Adrenal gland (tissue), 5 donors: Measurements from ENCODE around the gene DHODH.

Experiments used
- POLR2A ChIP-seq, 2 donors: fragments of 450-650 bp; IDR thresholded peaks; one replicate each; pipeline ENCODE4 v1.6.1; 2017; ENCODE audit warnings: antibody characterized with exemption in 2 of 2, mild to moderate bottlenecking in 2 of 2, moderate library complexity in 1 of 2
- TF ChIP-seq, protein P1 (sequence below), 6 experiments: fragments of 450-650 bp in 4 of 6; fragments of 200-600 bp in 2 of 6; sonication (generic) in 1 of 6; IDR thresholded peaks; 1 replicate in 5 of 6; 2 replicates in 1 of 6; pipeline versions ENCODE4 v1.5.1 to v1.8.0; 2016 to 2021; ENCODE audit warnings: antibody characterized with exemption in 6 of 6, mild to moderate bottlenecking in 2 of 6, moderate library complexity in 1 of 6
- donor health status: DM: no; HTN: no; CAD: no.

- TF ChIP-seq, protein P1, sequence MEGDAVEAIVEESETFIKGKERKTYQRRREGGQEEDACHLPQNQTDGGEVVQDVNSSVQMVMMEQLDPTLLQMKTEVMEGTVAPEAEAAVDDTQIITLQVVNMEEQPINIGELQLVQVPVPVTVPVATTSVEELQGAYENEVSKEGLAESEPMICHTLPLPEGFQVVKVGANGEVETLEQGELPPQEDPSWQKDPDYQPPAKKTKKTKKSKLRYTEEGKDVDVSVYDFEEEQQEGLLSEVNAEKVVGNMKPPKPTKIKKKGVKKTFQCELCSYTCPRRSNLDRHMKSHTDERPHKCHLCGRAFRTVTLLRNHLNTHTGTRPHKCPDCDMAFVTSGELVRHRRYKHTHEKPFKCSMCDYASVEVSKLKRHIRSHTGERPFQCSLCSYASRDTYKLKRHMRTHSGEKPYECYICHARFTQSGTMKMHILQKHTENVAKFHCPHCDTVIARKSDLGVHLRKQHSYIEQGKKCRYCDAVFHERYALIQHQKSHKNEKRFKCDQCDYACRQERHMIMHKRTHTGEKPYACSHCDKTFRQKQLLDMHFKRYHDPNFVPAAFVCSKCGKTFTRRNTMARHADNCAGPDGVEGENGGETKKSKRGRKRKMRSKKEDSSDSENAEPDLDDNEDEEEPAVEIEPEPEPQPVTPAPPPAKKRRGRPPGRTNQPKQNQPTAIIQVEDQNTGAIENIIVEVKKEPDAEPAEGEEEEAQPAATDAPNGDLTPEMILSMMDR (IDR thresholded peaks at IDR 0.05): peak in 2 of 6 experiments; percentile 17 to 18
- peak; percentile 34 to 65 for TF ChIP-seq POLR2A (IDR thresholded peaks at IDR 0.05)
Measured at GRCh38 chr16:72008424-72009216, at the start of gene DHODH.
